ENCODE results near the gene CD151.

The CD151 gene

GRCh38 chr11:841981-842369 lies 9.2 kb downstream of the CD151 start:
- H3K4me3 ChIP-seq (ENCODE audit: low read depth, low read length), result peak overlapping the region; percentile 89

GRCh38 chr11:842370-843002 lies 9.7 kb downstream of the CD151 start, which contains the start of the genes POLR2L and TSPAN4:
POLR2L (minus strand) TSS chr11:842529; CDS start chr11:842508, 21 bp downstream.
TSPAN4 (plus strand) TSS chr11:842852; CDS start chr11:850305, 7,453 bp downstream.
- H3K4me3 ChIP-seq (ENCODE audit: low read depth, low read length), result peak within 1 kb of the TSS; percentile 89

- peak overlapping the region; percentile 89 for H3K4me3 ChIP-seq (ENCODE audit: low read depth, low read length)
Measured at GRCh38 chr11:843086-843734, 10.5 kb downstream of the CD151 start.

GRCh38 chr11:843818-844692 lies 11.3 kb downstream of the CD151 start:
- H3K4me3 ChIP-seq (ENCODE audit: low read depth, low read length), result peak overlapping the region; percentile 89

GRCh38 chr11:844693-845644 lies 12.2 kb downstream of the CD151 start:
- H3K4me3 ChIP-seq (ENCODE audit: low read depth, low read length), result peak overlapping the region; percentile 33

- H3K4me3 ChIP-seq (ENCODE audit: low read depth, low read length), result no peak overlapping the region
Measured at GRCh38 chr11:845872-846495, 13.2 kb downstream of the CD151 start.

- H3K4me3 ChIP-seq (ENCODE audit: low read depth, low read length), result no peak overlapping the region
Measured at GRCh38 chr11:846496-847098, 13.8 kb downstream of the CD151 start.

GRCh38 chr11:847876-848275 lies 15.1 kb downstream of the CD151 start:
- no peak overlapping the region for H3K4me3 ChIP-seq (ENCODE audit: low read depth, low read length)

GRCh38 chr11:848380-848931 lies 15.7 kb downstream of the CD151 start:
- H3K4me3 ChIP-seq (ENCODE audit: low read depth, low read length), result no peak overlapping the region

- H3K4me3 ChIP-seq (ENCODE audit: low read depth, low read length), result no peak overlapping the region
Measured at GRCh38 chr11:849104-849824, 16.5 kb downstream of the CD151 start.

- H3K4me3 ChIP-seq (ENCODE audit: low read depth, low read length), result peak overlapping the region; percentile 52
Measured at GRCh38 chr11:849951-850774, 17.4 kb downstream of the CD151 start.

- H3K4me3 ChIP-seq (ENCODE audit: low read depth, low read length), result peak overlapping the region; percentile 52
Measured at GRCh38 chr11:850775-851763, 18.3 kb downstream of the CD151 start.

GRCh38 chr11:852762-853161 lies 20.0 kb downstream of the CD151 start:
- no peak overlapping the region for H3K4me3 ChIP-seq (ENCODE audit: low read depth, low read length)

- no peak overlapping the region for H3K4me3 ChIP-seq (ENCODE audit: low read depth, low read length)
Measured at GRCh38 chr11:853682-854448, 21.1 kb downstream of the CD151 start.

- H3K4me3 ChIP-seq (ENCODE audit: low read depth, low read length), result no peak overlapping the region
Measured at GRCh38 chr11:854601-855329, 22.0 kb downstream of the CD151 start.

Measured in iPS-11a (cell line).